Fibroblast of lung (primary cell): ENCODE data around the gene LVRN. TPM values are rescaled to one million over a fixed set of nuclear protein-coding genes. Genes with fewer than 3 reads are reported as not detected.

Experiments
- DNase-seq, 2 donors: peaks; one replicate each; pipeline versions ENCODE4 v3.0.0 to v3.0.0-alpha.2; 2010; ENCODE audit warnings: low read depth in 2 of 2
- H2AFZ ChIP-seq: 2 replicates; pipeline ENCODE4 v1.5.1; 2012; ENCODE audit warnings: low read length, control low read depth, inconsistent platforms
- H3K27ac ChIP-seq: 2 replicates; pipeline ENCODE4 v1.5.1; 2011; ENCODE audit warnings: low read length, control low read depth; ENCODE audit not compliant: insufficient read depth
- H3K27me3 ChIP-seq: 2 replicates; pipeline ENCODE4 v1.5.1; 2011; ENCODE audit warnings: mild to moderate bottlenecking, low read length; ENCODE audit not compliant: control insufficient read depth, insufficient read depth
- H3K36me3 ChIP-seq: 2 replicates; pipeline ENCODE4 v1.5.1; 2011; ENCODE audit warnings: low read length; ENCODE audit not compliant: control insufficient read depth, insufficient read depth
- H3K4me1 ChIP-seq: 2 replicates; pipeline ENCODE4 v1.5.1; 2011; ENCODE audit warnings: low read length; ENCODE audit not compliant: control insufficient read depth, insufficient read depth; ENCODE audit errors: extremely low read depth
- H3K4me2 ChIP-seq: 2 replicates; pipeline ENCODE4 v1.5.1; 2011; ENCODE audit warnings: low read length, control low read depth; ENCODE audit not compliant: insufficient read depth; ENCODE audit errors: extremely low read depth
- H3K4me3 ChIP-seq, 4 experiments: fragments of 200-600 bp in 1 of 4; sonication (generic) in 1 of 4; replicated peaks in 1 of 4; 2 replicates each; pipeline ENCODE4 v1.5.1; 2011 to 2016; ENCODE audit warnings: low read length in 4 of 4, low read depth in 3 of 4, mild to moderate bottlenecking in 3 of 4, control low read depth in 2 of 4, inconsistent platforms in 1 of 4, mixed read lengths in 1 of 4; ENCODE audit not compliant: insufficient read depth in 1 of 4; ENCODE audit errors: control extremely low read depth in 1 of 4
- H3K79me2 ChIP-seq: 2 replicates; pipeline ENCODE4 v1.5.1; 2012; ENCODE audit warnings: mild to moderate bottlenecking, low read length, inconsistent platforms; ENCODE audit not compliant: control insufficient read depth, insufficient read depth
- H3K9ac ChIP-seq: 2 replicates; pipeline ENCODE4 v1.5.1; 2011; ENCODE audit warnings: mild to moderate bottlenecking, low read length, control low read depth; ENCODE audit not compliant: insufficient read depth
- H3K9me3 ChIP-seq: 2 replicates; pipeline ENCODE4 v1.5.1; 2012; ENCODE audit warnings: low read depth, low read length; ENCODE audit not compliant: control insufficient read depth, insufficient read depth
- H4K20me1 ChIP-seq: 2 replicates; pipeline ENCODE4 v1.5.1; 2011; ENCODE audit warnings: low read length; ENCODE audit not compliant: control insufficient read depth, insufficient read depth; ENCODE audit errors: extremely low read depth
- CTCF ChIP-seq, 2 donors: IDR thresholded peaks in 1 of 2; conservative IDR thresholded peaks in 1 of 2; 1 replicate in 1 of 2; 2 replicates in 1 of 2; pipeline ENCODE4 v1.5.1; 2011 to 2012; ENCODE audit warnings: low read length in 2 of 2, control low read depth in 1 of 2, inconsistent platforms in 1 of 2, low read depth in 1 of 2, mild to moderate bottlenecking in 1 of 2
- EZH2 ChIP-seq: IDR thresholded peaks from 2 replicates; pipeline ENCODE4 v1.5.1; 2012; ENCODE audit warnings: low read length, control low read depth, mild to moderate bottlenecking; ENCODE audit errors: missing control alignments
- polyA plus RNA-seq, 2 donors: library from polyadenylated mRNA; depleted of rRNA in 1 of 2; stranded (reverse) in 1 of 2; unstranded in 1 of 2; fragments of >200 nt; gene quantifications; 2 replicates each; pipeline ENCODE4 v1.2.1, GENCODE V29; 2011 to 2012; ENCODE audit warnings: missing spikeins in 1 of 2
- total RNA-seq: library from RNA; depleted of rRNA; stranded (reverse); fragments of >200 nt; gene quantifications from 2 replicates; pipeline ENCODE4 v1.2.1, GENCODE V29; 2014

Gene LVRN
- total and polyA plus RNA-seq, 2 donors (not counting 1 experiment from before 2014, with no cell fraction given), result 0.10 to 0.17 TPM

GRCh38 chr5:115961381-115962238, 665 bp upstream of the LVRN start:
- TF ChIP-seq CTCF (conservative IDR thresholded peaks at IDR 0.05 in 1 of 2, IDR thresholded peaks at IDR 0.05 in 1 of 2; ENCODE audit: low read depth in 1 of 2, low read length in 2 of 2), result no peak
- TF ChIP-seq EZH2, result peak; percentile 62
- Histone ChIP-seq H3K9me3 (no peaks in the 10 kb centered on the region), H3K27ac (no peak overlapping the region), H3K79me2 (no peaks in the 10 kb centered on the region), H3K36me3 (no peaks in the 10 kb centered on the region), H4K20me1 (no peaks in the 10 kb centered on the region), H3K4me1 (no peaks in the 10 kb centered on the region), H3K9ac (no peak overlapping the region), H3K4me2 (peak overlapping the region; percentile 17), H2AFZ (peak overlapping the region; percentile 9), H3K27me3 (peaks cover 20% of the 10 kb centered on the region), H3K4me3 (peak overlapping the region in 2 of 4 experiments; percentile 2 to 33)
- DNase-seq, result peak in 1 of 2 donors; percentile 10

- peak overlapping the region; percentile 12 to 33 (median 22) for H3K4me3 ChIP-seq
- H3K9me3 ChIP-seq, result no peaks in the 10 kb centered on the region
- H2AFZ ChIP-seq, result peak overlapping the region; percentile 54
- no peak overlapping the region for H3K9ac ChIP-seq
- no peaks in the 10 kb centered on the region for H3K4me1 ChIP-seq
- no peaks in the 10 kb centered on the region for H4K20me1 ChIP-seq
- H3K27ac ChIP-seq, result no peak overlapping the region
- H3K79me2 ChIP-seq, result no peaks in the 10 kb centered on the region
- TF ChIP-seq CTCF (conservative IDR thresholded peaks at IDR 0.05 in 1 of 2, IDR thresholded peaks at IDR 0.05 in 1 of 2; ENCODE audit: low read depth in 1 of 2, low read length in 2 of 2) (no peak), EZH2 (peak; percentile 83)
- H3K27me3 ChIP-seq, result peaks cover 20% of the 10 kb centered on the region
- no peaks in the 10 kb centered on the region for H3K36me3 ChIP-seq
- H3K4me2 ChIP-seq, result peak overlapping the region; percentile 62
- DNase-seq, result peak; percentile 22 to 33
Measured at GRCh38 chr5:115962565-115963402, 509 bp downstream of the LVRN start.

GRCh38 chr5:115963566-115963965, 1.3 kb downstream of the LVRN start:
- Histone ChIP-seq H3K36me3 (no peaks in the 10 kb centered on the region), H3K27me3 (peaks cover 20% of the 10 kb centered on the region), H3K27ac (no peak overlapping the region), H3K79me2 (no peaks in the 10 kb centered on the region), H4K20me1 (no peaks in the 10 kb centered on the region), H3K9ac (no peak overlapping the region), H2AFZ (no peak overlapping the region), H3K4me1 (no peaks in the 10 kb centered on the region), H3K4me2 (no peak overlapping the region), H3K4me3 (no peak overlapping the region), H3K9me3 (no peaks in the 10 kb centered on the region)
- no peak for DNase-seq
- TF ChIP-seq EZH2, result no peak
- no peak for TF ChIP-seq CTCF (conservative IDR thresholded peaks at IDR 0.05 in 1 of 2, IDR thresholded peaks at IDR 0.05 in 1 of 2; ENCODE audit: low read depth in 1 of 2, low read length in 2 of 2)
